ENCODE results near the gene ZNF341.
A peak's percentile ranks its signal among the peaks of the same experiment; 100 is the strongest.

ZNF341 gene

DNA sequence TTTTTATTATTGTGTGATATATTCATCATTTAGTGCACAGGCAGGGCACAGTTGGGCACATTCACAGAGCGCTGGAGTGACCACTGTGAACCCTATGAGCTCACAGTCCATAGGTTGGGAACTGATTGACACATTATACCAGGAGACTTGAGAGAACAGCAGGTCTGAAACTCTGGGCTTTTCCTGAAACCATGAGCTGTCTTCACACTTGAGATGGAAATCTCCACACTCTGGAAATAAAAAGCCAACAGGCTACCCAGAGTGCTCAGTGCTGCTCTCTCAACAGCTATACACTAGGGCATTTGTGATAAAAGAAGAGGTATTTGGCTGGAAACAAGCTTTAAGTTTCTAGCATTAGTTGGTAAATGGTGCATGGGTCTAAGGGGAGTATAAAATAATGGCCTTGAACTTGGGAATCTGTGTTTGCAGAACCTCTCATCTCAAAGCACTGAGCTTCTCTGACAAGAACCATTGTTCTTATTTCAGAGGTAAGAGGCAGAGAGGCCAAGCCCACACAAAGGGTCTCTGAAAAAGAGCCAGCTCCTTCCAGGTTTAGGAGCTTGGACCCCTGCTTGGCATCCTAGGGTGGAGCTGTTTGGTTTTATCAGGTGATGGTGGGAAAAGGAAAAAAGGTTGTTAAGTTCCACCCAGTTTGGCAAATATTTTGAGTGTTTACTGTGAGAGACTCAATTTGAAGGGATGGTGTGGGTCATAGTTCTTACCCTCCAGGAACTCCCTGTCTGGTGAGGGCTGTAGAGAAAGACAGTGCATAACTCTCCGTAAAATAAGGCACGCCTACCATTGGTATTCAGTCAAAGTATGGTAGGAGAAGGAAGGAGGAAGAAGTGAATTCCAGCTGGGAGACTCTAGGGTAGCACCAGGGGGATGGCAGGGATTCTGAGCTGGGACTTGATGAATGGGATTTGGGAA, 93.8 kb downstream of the ZNF341 start:
- no peak for DNase-seq (ENCODE audit: low read depth)

DNA sequence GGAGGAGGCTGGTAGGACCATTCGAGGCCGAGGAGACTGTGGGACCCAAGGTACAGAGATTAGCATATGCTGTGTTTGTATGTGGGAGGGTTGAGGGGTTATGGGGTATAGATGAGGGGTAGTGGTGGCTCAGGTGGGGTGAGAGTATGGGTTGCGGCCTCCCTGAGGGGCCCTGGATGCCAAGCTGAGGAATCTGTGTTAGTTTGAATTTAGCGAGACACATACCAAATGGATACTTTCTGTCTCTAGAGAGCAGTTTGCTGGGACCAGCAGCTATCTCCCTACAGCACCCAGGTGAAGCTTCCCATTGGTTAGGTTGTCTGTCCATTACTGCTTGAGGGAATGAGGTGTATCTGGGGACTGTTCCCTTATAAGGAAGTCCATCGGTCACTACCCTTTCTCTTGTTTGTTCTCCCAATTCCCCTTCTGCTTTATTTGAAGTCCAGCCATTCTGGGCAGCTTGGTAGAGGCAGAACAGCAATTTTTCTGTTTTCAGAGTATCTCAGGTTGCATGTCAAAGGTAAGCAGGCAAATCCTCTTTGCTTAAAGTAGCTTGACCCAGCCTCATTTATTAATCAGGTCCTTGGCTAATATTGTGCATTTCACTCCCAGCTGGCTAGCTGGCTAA, 94.6 kb downstream of the ZNF341 start:
- DNase-seq (ENCODE audit: low read depth), result no peak

DNA sequence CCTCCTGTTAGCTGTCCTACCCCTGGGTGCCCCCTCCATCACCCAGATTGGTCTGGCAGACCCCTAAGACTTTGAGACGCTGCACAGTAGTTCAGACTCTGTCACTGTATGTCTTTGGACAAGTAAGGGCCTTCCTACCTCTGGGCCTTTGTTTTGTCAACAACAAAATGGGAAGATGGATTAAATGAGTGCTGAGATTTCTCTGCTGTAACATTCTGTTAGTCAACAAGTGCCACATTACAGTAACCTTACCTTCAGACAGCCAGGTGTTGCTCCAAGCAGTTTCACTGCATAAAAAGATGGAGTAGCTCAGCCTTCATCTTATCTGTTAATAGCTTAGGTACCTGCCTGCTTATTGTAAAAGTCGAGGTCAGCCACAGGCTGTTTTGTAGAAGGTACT, 95.3 kb downstream of the ZNF341 start:
- DNase-seq (ENCODE audit: low read depth), result no peak

DNA sequence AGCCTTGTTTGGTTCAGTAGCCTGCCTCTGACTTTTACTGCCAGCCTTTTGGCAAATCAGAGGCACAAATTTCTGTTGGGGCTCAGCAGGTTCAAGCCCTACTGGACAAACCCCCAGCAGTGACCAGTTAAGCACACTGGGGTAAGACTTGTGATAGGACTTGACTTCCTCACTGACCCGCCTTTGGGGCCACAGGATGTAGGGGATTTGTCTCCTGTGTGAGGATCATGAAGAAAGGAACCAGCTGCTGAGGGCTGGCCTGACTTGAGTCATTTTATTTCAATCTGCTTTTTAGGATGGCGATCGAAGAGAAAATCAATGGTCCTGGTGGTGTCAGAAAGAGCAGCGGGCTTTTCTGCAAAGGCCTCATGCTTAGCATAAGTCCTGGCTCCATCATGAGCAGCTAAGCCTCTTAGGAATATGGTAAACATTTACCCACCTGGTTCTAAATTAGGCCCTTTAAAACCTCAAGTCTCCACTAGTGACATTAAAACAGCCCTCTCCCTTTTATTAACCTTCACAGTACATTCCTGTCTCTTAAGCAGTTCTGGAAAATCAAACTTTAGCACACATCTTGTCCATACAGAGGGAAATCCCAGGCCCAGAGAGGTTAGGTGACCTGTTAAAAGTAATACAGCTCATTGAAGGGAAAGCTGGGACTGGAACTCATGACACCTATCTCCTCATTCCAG, 96.0 kb downstream of the ZNF341 start:
- no peak for DNase-seq (ENCODE audit: low read depth)

DNA sequence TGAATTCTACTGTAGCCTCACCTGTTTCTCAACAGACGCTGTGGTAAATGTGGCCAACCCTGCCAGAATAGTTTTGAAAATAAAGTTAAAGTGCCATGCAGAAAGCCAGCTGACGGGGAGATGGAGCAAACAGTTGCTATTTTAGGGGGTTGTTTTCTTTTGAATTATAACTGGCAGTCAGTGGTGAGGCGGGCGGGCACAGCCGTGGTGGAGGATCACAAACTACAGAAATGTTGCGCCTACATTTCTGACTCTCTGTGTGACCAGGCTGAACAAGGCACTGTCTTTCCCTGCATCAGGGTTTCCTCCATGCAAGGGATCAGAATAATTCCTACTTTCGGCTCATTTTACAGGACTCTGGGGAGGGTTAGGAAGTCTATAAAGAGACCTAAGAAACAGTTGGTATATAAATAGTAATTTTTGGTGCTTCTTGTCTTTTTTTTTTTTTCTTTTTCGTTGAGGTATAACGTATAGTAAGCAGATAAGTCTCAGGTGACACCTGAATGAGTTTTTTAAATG, 96.6 kb downstream of the ZNF341 start:
- no peak for DNase-seq (ENCODE audit: low read depth)

DNA sequence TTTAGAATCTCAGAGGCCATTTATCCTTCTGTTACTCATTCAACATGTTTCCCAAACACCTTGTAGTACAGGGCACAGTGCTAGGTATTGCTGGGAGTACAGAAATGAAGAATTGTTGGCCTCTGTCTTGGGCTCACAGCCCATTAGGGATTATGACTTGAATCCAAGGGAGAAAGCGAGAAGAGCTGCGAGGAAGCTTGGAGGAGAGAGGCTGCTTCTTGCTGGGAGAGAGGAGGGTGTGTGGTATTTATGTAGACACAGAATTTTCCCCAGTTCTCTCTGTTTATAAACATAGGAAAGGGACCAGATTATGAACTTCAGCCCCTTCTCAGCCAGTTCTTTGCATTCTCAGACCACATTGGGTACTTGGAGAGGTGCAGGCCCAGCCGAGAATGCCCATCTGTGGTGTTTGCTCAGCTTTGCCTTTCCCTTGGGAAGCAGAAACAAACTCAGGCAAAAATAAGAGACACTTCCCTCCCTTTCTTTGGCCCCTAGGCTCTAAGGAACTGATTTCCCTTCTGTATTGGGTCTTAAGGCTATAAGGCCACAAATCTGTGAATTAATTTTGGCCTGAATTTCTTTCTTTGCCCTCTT, 97.3 kb downstream of the ZNF341 start:
- no peak for DNase-seq (ENCODE audit: low read depth)

DNA sequence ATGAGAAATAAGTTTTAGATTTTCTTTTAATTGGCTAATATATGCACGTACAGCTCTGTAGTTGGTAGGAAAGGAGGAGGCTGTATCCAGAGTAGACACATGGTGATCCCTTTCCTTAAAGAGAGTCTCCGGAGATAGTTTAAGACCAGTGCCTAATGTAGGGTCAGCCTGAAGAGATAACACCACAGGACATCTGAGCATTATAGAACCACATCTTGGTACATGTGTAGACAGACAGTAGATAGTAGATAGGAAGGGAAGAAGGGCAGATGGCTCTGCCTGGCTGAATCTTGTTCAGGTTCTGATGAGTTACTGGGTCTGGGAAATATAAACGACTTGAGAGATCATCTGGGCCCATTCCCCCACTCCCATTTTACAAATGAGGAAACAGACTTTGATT, 97.8 kb downstream of the ZNF341 start:
- DNase-seq (ENCODE audit: low read depth), result no peak

DNA sequence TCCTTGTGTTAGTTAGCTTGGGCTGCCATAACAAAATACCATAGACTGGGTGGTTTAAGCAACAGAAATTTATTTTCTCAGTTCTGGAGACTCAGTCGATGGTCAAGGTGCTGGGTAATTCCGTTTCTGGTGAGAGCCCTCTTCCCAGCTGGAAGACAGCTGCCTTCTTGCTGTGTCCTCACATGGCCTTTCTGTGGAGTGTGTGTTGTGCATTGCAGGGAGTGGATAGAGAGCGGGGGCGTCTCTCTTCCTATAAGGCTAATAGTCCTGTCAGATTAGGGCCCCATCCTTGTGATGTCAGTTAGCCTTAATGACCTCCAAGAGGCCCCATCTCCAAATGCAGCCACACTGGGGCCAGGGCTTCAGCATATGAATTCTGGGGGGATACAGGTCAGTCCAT, 98.6 kb downstream of the ZNF341 start:
- DNase-seq (ENCODE audit: low read depth), result no peak

DNA sequence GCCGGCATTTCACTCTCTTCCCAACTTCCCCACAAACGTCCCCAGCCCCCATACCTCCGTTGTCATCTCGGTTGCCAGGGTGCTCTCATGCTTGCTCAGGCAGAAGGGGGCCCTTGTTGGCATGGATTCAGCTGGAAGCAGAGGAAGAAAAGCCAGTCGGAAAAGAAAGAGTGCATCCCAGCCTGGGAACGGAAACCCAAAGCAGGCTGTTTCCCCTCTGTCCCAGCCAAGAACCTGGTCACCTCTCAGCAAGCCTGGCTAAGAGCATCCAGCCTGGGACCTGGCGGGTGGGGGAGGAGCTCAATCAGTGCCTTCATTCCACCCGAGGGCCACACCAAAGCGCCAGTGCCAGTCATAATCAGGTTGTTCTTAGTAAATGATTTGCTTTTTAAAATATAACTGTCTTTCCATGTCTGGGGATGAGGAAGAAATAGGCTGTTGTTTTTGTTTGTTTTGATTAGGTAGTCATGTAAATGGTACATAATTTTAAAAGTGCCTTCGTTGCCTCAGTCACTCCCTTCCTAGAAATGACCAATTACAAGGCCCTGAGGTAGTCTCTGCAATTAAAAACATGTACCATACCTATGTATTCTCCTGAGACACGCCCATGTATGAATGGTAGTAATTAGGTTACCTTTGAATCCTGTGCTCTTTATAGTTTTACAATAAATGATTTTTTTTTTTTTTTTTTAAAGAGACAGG, 100.5 kb downstream of the ZNF341 start:
- DNase-seq (ENCODE audit: low read depth), result no peak

DNA sequence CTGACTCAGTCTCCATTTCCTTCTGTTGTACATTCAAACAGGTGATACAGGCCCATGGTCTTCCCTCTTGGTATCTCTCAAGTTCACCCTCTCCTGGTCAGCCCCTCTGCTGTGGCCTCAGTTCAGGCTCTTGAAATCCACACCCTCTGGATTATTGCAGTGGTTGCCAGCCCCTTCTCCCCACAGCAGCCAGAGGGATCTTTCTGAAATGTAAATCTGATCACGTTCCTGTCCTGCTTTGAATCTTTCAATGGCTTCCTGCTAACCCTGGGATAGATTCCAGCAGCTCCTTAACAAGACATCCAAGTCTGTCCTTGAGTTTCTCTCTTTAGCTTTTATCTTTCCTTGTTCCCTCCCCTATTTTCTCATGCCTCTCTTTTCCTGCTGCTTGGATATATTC, 101.5 kb downstream of the ZNF341 start:
- no peak for DNase-seq (ENCODE audit: low read depth)

DNA sequence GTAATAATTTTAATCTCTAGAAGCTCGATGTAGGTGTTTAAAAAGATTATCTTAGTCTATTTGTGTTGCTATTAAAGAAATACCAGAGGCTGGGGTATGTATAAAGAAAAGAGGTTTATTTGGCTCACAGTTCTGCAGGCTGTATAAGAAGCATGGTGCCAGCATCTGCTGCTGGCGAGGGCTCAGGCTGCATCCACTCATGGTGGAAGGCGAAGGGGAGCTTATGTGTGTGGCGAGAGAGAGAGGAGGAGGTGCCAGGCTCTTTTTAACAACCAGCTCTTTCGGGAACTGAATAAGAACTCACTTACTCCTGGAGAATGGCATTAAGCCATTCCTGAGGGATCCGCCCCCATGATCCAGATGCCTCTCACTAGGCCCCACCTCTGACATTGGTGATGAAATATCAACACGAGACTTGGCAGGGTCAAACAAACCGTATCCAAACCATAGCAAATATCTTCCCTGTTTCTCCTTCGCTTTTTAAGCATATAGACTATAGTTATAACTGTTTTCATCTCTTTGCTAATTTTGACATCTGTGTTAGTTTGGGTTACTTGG, 103.9 kb downstream of the ZNF341 start:
- peak; percentile 14 for DNase-seq (ENCODE audit: low read depth)

DNA sequence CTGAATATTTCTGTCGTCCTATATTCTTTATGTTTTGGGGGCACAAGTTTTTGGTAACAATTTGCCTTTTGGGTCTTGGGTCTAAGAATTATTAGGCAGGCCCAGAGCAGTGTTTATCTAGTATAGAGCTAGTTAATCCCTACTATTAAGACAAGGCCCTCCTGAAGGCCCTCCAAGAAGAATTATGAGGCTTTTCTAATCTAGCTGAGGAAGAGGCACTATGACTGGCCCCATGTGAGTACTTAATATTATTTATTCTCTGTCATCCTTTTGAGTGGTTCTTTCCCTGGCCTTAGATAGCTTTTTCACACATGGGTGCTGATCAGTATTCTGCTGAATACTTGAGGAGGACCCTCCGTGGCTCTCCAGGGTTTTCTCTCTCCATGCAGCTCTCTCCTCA, 104.5 kb downstream of the ZNF341 start:
- DNase-seq (ENCODE audit: low read depth), result no peak

DNA sequence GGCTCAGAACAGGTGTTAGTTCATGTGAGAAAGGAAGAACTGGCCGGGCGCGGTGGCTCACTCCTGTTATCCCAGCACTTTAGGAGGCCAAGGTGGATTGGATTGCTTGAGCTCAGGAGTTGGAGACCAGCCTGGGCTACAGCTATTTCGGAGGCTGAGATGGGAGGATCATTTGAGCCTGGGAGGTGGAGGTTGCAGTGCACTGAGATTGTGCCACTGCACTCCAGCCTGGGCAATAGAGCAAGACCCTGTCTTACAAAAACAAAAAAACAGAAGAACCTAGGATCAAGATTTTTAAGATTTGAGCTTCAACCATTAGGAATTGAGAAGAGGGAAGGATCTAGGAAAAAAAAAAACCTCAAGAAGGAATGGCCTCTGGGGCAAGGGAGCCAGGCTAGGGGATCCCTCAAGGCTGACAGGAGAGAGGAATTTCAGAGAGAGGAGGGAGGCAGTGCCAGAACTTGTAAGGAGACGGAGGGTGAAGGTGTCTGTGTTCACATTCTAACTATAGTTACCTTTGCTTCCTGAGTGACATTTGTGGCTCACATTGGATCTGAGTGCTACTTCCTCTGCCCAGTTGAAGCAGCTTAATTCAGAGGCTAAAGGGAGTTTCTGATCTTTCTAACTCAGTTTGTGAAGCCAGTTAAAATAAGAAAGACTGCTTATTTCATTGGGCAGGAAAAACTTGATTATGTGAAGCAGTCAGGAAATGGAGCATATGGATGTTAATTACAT, 105.5 kb downstream of the ZNF341 start:
- no peak for DNase-seq (ENCODE audit: low read depth)

DNA sequence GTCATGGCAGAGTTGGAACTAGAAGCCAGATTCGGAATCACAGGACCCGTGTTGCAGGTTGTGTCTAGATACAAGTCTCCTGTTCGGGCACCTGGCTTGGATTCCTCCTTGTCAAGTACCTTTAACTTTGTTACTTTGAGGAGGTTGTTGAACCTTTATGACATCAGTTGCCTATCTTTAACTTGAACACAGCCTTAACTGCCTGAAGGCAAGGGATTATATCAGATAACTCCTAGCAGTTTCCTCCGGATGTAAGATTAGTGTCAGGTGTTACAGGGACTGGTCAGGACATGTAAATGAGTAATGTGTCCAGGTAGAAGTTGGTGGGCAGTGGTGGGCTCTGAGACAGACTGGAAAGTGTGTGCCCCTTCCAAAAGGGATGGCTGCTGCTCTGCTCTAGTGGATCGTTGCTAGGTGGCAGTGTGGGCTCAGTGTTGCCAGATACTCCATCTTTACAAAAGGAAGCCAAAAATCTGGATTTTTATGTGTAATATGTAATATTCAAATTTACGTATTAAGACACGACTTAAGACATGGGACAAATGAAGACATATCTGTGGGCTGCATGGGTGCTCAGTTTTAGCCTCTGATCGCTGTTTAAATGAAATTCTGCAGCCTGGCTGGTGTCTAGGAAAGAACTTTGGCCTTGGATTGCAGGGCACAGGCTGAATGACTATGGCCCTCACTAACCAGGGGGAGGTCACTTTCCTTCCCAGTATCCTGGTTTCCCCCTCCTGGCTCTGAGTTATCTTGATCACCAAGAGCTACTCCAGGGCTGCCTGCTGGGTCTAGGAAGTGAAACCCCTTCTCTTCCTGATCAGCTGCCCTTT, 106.5 kb downstream of the ZNF341 start:
- no peak for DNase-seq (ENCODE audit: low read depth)

DNA sequence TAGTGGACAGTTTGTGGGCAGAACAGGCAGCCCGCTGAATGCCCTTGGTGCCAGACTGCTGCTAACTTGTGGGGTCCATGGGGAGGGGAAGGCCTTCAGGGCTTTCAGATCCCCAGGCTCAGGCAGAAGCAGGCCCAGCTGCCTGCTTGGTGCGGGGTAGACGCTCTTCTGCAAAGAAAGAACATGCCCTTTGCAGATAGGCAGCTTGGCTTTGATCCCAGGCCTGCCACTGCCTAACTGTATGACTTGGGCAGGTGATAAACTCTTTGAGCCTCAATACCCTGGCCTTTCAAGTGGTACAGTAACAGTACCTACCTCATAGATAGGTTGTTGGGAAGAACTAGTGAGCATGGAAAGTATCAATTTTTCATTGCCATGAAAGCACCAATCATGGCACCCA, 107.8 kb downstream of the ZNF341 start:
- DNase-seq (ENCODE audit: low read depth), result no peak

DNA sequence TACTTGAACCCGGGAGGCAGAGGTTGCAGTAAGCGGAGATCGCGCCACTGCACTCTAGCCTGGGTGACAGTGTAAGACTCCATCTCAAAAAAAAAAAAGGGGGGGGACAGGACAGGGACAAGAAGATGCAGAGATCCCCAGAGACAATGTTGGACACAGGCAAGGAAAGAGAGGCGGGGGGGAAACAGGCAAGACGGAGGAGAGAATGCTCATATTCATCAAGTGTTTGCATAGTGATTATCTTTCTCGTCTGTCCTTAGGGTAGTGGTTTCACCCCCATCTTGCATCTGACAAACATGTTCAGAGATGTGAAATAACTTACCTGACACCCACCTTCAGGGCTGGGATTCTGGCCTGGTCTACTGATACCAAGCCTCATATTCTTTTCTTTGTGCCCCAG, 108.4 kb downstream of the ZNF341 start:
- DNase-seq (ENCODE audit: low read depth), result no peak

DNA sequence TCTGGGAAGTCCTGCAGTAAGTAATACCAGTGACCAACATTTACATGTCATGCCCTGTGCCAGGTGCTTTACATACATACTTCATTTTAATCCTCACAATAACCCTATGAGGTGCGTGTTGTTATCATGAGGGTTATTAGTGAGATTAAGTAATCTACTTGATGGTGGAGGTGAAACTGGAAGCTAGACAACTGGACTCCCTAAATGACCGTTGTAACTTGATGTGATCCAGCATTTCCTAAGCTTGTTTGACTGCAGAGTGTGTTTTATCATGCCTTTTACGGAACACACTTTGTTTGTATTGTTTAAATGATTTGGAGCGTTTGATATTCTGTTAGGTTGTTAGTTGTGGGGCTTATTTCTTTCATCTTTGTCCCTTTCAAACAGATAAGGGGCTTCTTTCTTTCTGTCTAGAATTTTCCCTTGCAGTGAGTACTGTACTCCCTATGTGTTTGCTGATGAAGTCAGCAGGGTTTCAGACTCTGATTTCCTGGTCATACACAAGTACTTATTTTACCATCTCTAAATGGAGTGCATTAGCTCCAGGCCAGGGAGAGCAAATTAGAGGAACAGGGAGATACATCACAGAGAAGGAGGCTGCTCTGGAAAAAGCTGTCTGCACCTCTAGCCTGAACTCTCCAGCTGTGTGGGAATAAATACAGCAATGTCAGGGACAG, 109.1 kb downstream of the ZNF341 start:
- DNase-seq (ENCODE audit: low read depth), result no peak

DNA sequence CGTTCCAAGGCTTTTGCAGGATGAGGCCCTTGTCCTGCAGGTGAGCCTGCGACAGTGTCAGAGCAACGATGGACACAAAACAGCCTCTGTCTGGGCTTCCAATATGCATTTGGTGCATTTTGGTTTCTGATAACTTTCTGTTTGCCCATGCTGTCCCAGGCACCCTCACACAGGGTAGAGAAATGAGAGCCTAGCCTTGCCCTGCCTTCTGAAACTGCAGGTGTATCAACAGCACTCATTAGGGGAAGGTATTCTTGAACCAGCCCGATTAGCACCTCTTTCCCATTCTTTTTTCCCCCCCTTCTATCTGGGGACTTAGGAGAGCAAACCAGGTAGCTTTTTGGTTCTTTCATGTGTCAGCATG, 109.6 kb downstream of the ZNF341 start:
- no peak for DNase-seq (ENCODE audit: low read depth)

Data from fibroblast of gingiva (primary cell).